Hepatocyte (in vitro differentiated cells): ENCODE measurements around the gene SOX6.

Experiments
- EZH2 ChIP-seq: fragments of 200-600 bp; sonication (generic); IDR thresholded peaks from 2 replicates; pipeline ENCODE4 v1.6.1; 2016; ENCODE audit warnings: antibody characterized with exemption, mild to moderate bottlenecking, borderline replicate concordance
- TF ChIP-seq, protein P1 (sequence below): fragments of 200-600 bp; sonication (generic); IDR thresholded peaks from 2 replicates; pipeline ENCODE4 v1.5.1; 2016; ENCODE audit warnings: antibody characterized with exemption, mild to moderate bottlenecking; ENCODE audit not compliant: poor library complexity

DNA sequence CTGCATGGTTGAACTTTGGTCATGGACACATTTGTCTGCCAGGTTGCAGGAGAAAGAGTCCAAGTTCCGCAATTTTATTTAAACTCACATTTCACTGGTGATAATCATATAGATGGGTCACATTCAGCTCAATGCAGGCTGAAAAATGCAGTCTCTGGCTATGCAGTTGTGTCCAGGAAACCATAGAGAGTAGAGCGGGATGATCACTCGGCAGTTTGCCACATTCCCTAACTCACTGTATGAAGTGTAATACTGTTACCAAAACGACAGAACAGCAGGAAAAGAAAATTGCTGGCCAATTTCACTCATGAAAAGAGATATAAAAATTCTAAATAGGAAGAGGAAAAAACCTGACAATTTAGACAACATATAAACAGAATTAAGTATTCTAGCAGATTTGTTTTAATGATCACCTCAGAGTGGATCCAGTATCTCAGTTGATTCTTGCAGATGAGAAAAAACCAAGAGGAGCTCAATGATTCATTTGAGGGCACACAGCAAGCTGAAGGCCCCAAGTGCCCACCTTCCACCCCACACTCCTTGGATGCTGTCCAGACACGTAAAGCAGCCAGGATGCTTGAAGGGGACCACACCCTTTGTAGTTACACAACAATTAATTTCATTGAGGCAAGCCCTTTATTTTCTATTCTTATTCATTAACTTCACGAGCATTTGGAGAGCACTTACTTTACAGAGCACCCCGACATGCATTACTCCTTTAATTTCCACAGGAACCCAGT lies 422.3 kb downstream of the SOX6 start:
- TF ChIP-seq, protein P1, sequence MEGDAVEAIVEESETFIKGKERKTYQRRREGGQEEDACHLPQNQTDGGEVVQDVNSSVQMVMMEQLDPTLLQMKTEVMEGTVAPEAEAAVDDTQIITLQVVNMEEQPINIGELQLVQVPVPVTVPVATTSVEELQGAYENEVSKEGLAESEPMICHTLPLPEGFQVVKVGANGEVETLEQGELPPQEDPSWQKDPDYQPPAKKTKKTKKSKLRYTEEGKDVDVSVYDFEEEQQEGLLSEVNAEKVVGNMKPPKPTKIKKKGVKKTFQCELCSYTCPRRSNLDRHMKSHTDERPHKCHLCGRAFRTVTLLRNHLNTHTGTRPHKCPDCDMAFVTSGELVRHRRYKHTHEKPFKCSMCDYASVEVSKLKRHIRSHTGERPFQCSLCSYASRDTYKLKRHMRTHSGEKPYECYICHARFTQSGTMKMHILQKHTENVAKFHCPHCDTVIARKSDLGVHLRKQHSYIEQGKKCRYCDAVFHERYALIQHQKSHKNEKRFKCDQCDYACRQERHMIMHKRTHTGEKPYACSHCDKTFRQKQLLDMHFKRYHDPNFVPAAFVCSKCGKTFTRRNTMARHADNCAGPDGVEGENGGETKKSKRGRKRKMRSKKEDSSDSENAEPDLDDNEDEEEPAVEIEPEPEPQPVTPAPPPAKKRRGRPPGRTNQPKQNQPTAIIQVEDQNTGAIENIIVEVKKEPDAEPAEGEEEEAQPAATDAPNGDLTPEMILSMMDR: no peak
- TF ChIP-seq EZH2: no peak
